Stimulated activated CD4-positive, alpha-beta T cell treated with anti-CD3 and anti-CD28 coated beads, Interleukin-15, amount 100 ng/mL, for 24 hours (primary cell): ENCODE results near the gene KCTD2.
A peak's percentile ranks its signal among the peaks of the same experiment; 100 is the strongest.

Experiments used
- DNase-seq: peaks from one replicate; pipeline ENCODE4 v3.0.0-alpha.2; 2020

Gene KCTD2

GRCh38 chr17:75078284-75079022 lies 31.4 kb downstream of the KCTD2 start:
- no peak for DNase-seq

GRCh38 chr17:75079023-75079373 lies 32.0 kb downstream of the KCTD2 start:
- no peak for DNase-seq

GRCh38 chr17:75081611-75082540 lies 34.9 kb downstream of the KCTD2 start:
- DNase-seq: no peak

- no peak for DNase-seq
Measured at GRCh38 chr17:75082683-75083082, 35.7 kb downstream of the KCTD2 start.

GRCh38 chr17:75084039-75084660 lies 37.1 kb downstream of the KCTD2 start:
- DNase-seq: no peak

GRCh38 chr17:75086496-75087181 lies 39.6 kb downstream of the KCTD2 start:
- DNase-seq: no peak

GRCh38 chr17:75087182-75087557 lies 40.1 kb downstream of the KCTD2 start:
- DNase-seq: no peak

- DNase-seq: peak; percentile 69
Measured at GRCh38 chr17:75087558-75088453, 40.8 kb downstream of the KCTD2 start, which contains the start of gene SLC16A5. TSS of gene SLC16A5 (plus strand) at chr17:75087954. CDS start at chr17:75093637, 5,683 bp downstream.

- peak; percentile 22 for DNase-seq
Measured at GRCh38 chr17:75088465-75089417, 41.7 kb downstream of the KCTD2 start.

- no peak for DNase-seq
Measured at GRCh38 chr17:75090871-75091854, 44.1 kb downstream of the KCTD2 start.

GRCh38 chr17:75091855-75092327 lies 44.9 kb downstream of the KCTD2 start:
- DNase-seq: no peak

GRCh38 chr17:75093548-75094158 lies 46.6 kb downstream of the KCTD2 start:
- DNase-seq: no peak

- DNase-seq: no peak
Measured at GRCh38 chr17:75094871-75095399, 47.9 kb downstream of the KCTD2 start.

GRCh38 chr17:75096082-75096625 lies 49.1 kb downstream of the KCTD2 start:
- no peak for DNase-seq

GRCh38 chr17:75097865-75098264 lies 50.8 kb downstream of the KCTD2 start:
- no peak for DNase-seq

GRCh38 chr17:75098861-75099260 lies 51.8 kb downstream of the KCTD2 start:
- no peak for DNase-seq

GRCh38 chr17:75099881-75100595 lies 53.0 kb downstream of the KCTD2 start:
- DNase-seq: no peak
